Measurements from ENCODE around the gene MCM3. TPM values are rescaled to one million over a fixed set of nuclear protein-coding genes. Genes with fewer than 3 reads are reported as not detected.

The MCM3 gene
- total and polyA plus RNA-seq, 2 donors (not counting 1 experiment from before 2014, with no cell fraction given), result 34.3 to 58.5 TPM

- Mint-ChIP-seq H3K9me3 (ENCODE audit: insufficient read depth) (no peaks in the 10 kb centered on the region), H3K4me1 (peaks cover 68% of the 10 kb centered on the region), H3K27ac (peak overlapping the region; percentile 93), H3K4me3 (peak overlapping the region; percentile 80), H3K27me3 (no peaks in the 10 kb centered on the region)
- peak overlapping the region; percentile 92 to 94 for H3K27ac ChIP-seq (ENCODE audit: low read length in 2 of 2)
- peak overlapping the region; percentile 62 for H3K4me2 ChIP-seq (replicated peaks; ENCODE audit: low read depth, low read length, poor library complexity, severe bottlenecking)
- ATAC-seq (ENCODE audit: low read depth) (peak; percentile 74), DNase-seq (peak; percentile 86)
- peaks cover 0 to 4% (median 0%) of the 10 kb centered on the region in 3 donors for H3K9me3 ChIP-seq (ENCODE audit: control extremely low read depth in 1 of 3, control insufficient read depth in 2 of 3, insufficient read depth in 1 of 3, low read length in 2 of 3)
- H2AFZ ChIP-seq (ENCODE audit: insufficient read depth, low read depth, low read length, poor library complexity, severe bottlenecking), result peak overlapping the region; percentile 72
- no peaks in the 10 kb centered on the region for H3K36me3 ChIP-seq (replicated peaks in 1 of 2; ENCODE audit: control extremely low read depth in 1 of 2, control insufficient read depth in 1 of 2, extremely low read depth in 1 of 2, insufficient read depth in 2 of 2, low read length in 1 of 2)
- H3K4me1 ChIP-seq (ENCODE audit: control insufficient read depth in 2 of 2, insufficient read depth in 2 of 2, low read length in 2 of 2), result peaks cover 64 to 65% of the 10 kb centered on the region in 2 donors
- peak overlapping the region in 1 of 5 experiments; percentile 44 for H3K4me3 ChIP-seq (ENCODE audit: control extremely low read depth in 1 of 5, extremely low read depth in 1 of 5, insufficient read depth in 1 of 5, low read depth in 2 of 5, low read length in 4 of 5)
- H3K27me3 ChIP-seq (replicated peaks in 1 of 4; ENCODE audit: control extremely low read depth in 1 of 4, control insufficient read depth in 3 of 4, insufficient read depth in 4 of 4, low read length in 3 of 4), result no peaks in the 10 kb centered on the region
- CTCF ChIA-PET, result interaction anchor here (1.0 to 4.2 kb wide), 5 partner anchors 11 to 56 kb away, joined by 3 to 29 read pairs (median 5); partner anchors contain the start of genes MCM3 and PAQR8
- WGBS (ENCODE audit: insufficient coverage), result 20% methylated on average over 5 of the region's 15 CpGs
- POLR2A ChIA-PET, result interaction anchor here (1.4 to 1.9 kb wide), 3 partner anchors 12 to 56 kb away, joined by 3 to 4 read pairs (median 4); partner anchors contain the start of genes MCM3 and PAQR8
- intact Hi-C loops (cut with micrococcal nuclease), result loop anchor here (1.0 to 5.0 kb wide), 7 partner anchors 10 to 270 kb away; partner anchors contain the start of genes EFHC1 and MCM3
- peak overlapping the region; percentile 42 for H3K9ac ChIP-seq (ENCODE audit: low read length)
- H4K20me1 ChIP-seq (ENCODE audit: control insufficient read depth, insufficient read depth, low read length, poor library complexity, severe bottlenecking), result no peaks in the 10 kb centered on the region
- H3K79me2 ChIP-seq (ENCODE audit: control insufficient read depth, insufficient read depth, low read length), result no peaks in the 10 kb centered on the region
- TF ChIP-seq EZH2 (IDR thresholded peaks at IDR 0.05; ENCODE audit: borderline replicate concordance, insufficient read depth, low read depth, low read length, poor library complexity, severe bottlenecking) (no peak), CTCF (IDR thresholded peaks at IDR 0.05) (no peak)
Observed at GRCh38 chr6:52305948-52306767, 21.6 kb upstream of the MCM3 start.
